Lung (tissue), 12 donors: ENCODE measurements around the gene ZNF260. TPM values are rescaled to one million over a fixed set of nuclear protein-coding genes. Genes with fewer than 3 reads are reported as not detected.
A peak's percentile ranks its signal among the peaks of the same experiment; 100 is the strongest.

Experiments used
- ATAC-seq: fragments of 200-7000 bp; cut with Tn5 transposase; one replicate; pipeline ENCODE4 v1.9.1; 2020; ENCODE audit warnings: moderate number of reproducible peaks; ENCODE audit not compliant: insufficient read depth, low FRiP score
- DNase-seq, 3 donors: peaks; one replicate each; pipeline ENCODE4 v3.0.0-alpha.2; 2013 to 2017
- H3K27ac ChIP-seq, 2 donors: one replicate each; pipeline ENCODE4 v1.5.1; 2013; ENCODE audit warnings: mild to moderate bottlenecking in 2 of 2, moderate library complexity in 2 of 2, control low read depth in 1 of 2, inconsistent platforms in 1 of 2, low read depth in 1 of 2, low read length in 1 of 2
- H3K27me3 ChIP-seq, 3 donors: one replicate each; pipeline ENCODE4 v1.5.1; 2013; ENCODE audit warnings: low read length in 2 of 3; ENCODE audit not compliant: control insufficient read depth in 3 of 3, insufficient read depth in 3 of 3
- H3K36me3 ChIP-seq, 4 donors: one replicate each; pipeline ENCODE4 v1.5.1; 2013; ENCODE audit warnings: low read length in 4 of 4, mild to moderate bottlenecking in 1 of 4, moderate library complexity in 1 of 4; ENCODE audit not compliant: control insufficient read depth in 4 of 4, insufficient read depth in 4 of 4
- H3K4me1 ChIP-seq, 5 donors: one replicate each; pipeline ENCODE4 v1.5.1; 2013; ENCODE audit warnings: low read length in 5 of 5, mild to moderate bottlenecking in 2 of 5, moderate library complexity in 1 of 5; ENCODE audit not compliant: control insufficient read depth in 5 of 5, insufficient read depth in 5 of 5
- H3K4me3 ChIP-seq: one replicate; pipeline ENCODE4 v1.5.1; 2013; ENCODE audit warnings: mild to moderate bottlenecking, control low read depth, moderate library complexity
- H3K9ac ChIP-seq, 2 donors: one replicate each; pipeline ENCODE4 v1.5.1; 2013; ENCODE audit warnings: low read length in 2 of 2, control low read depth in 1 of 2; ENCODE audit not compliant: insufficient read depth in 1 of 2
- H3K9me3 ChIP-seq, 4 donors: one replicate each; pipeline ENCODE4 v1.5.1; 2013; ENCODE audit warnings: low read length in 3 of 4, mild to moderate bottlenecking in 1 of 4, moderate library complexity in 1 of 4; ENCODE audit not compliant: control insufficient read depth in 4 of 4, insufficient read depth in 3 of 4
- WGBS, 2 donors: extraction: QIAGEN DNeasy Blood & Tissue Kit; methylation state at CpG; one replicate each; pipeline ENCODE4 v1.1.7; 2013; 5-methylcytosine and 5-hydroxymethylcytosine counted together
- polyA plus RNA-seq, 2 donors: library from polyadenylated mRNA; stranded (reverse); fragments of 200-250 nt; gene quantifications; one replicate each; pipeline ENCODE4 v1.2.1, GENCODE V29; 2013
- total RNA-seq, 2 donors: library from RNA; depleted of rRNA in 1 of 2; stranded (reverse); fragments of >200 nt in 1 of 2; gene quantifications; one replicate each; pipeline ENCODE4 v1.2.1, GENCODE V29; 2014 to 2021
- TF ChIP-seq, protein P1 (sequence below): IDR thresholded peaks from 2 replicates; pipeline ENCODE4 v1.5.1; 2012; ENCODE audit warnings: mild to moderate bottlenecking; ENCODE audit errors: control extremely low read depth, extremely low read depth
- donor health status: control.
- donor health status: control.
- donor health status: Bipolar disorder and iron deficiency.
- donor health status: healthy.
- donor health status: DM: yes; HTN: yes; CAD: no.

Gene ZNF260
- total and polyA plus RNA-seq, 4 donors: 3.0 to 28.3 (median 6.3) TPM

DNA sequence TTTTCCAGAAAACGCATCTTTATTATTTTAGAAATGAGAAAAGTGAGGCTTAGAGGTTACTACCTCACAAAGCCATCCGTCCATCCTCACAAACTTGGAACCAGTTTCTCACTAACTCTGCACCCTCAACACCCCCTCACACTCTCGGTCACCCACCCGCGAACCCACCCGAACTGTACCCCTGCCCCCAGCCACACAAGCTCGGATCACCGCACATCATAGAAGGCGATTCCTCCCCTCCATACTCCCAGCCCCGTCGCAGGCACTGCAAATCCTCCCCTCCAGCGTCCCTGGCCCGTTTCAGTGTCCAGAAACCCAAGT, 238 bp downstream of the ZNF260 start:
- WGBS, 2 donors: 0% methylated on average over 13 of the region's 13 CpGs
- DNase-seq (no peak), ATAC-seq (no peak)
- TF ChIP-seq, protein P1, sequence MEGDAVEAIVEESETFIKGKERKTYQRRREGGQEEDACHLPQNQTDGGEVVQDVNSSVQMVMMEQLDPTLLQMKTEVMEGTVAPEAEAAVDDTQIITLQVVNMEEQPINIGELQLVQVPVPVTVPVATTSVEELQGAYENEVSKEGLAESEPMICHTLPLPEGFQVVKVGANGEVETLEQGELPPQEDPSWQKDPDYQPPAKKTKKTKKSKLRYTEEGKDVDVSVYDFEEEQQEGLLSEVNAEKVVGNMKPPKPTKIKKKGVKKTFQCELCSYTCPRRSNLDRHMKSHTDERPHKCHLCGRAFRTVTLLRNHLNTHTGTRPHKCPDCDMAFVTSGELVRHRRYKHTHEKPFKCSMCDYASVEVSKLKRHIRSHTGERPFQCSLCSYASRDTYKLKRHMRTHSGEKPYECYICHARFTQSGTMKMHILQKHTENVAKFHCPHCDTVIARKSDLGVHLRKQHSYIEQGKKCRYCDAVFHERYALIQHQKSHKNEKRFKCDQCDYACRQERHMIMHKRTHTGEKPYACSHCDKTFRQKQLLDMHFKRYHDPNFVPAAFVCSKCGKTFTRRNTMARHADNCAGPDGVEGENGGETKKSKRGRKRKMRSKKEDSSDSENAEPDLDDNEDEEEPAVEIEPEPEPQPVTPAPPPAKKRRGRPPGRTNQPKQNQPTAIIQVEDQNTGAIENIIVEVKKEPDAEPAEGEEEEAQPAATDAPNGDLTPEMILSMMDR: no peak
- peak overlapping the region; percentile 93 to 95 for H3K27ac ChIP-seq
- no peaks in the 10 kb centered on the region for H3K27me3 ChIP-seq
- H3K36me3 ChIP-seq: peaks cover 5 to 32% (median 18%) of the 10 kb centered on the region in 4 donors
- peak overlapping the region; percentile 85 to 92 for H3K9ac ChIP-seq
- H3K4me3 ChIP-seq: peak overlapping the region; percentile 71
- peaks cover 0 to 15% (median 4%) of the 10 kb centered on the region in 5 donors for H3K4me1 ChIP-seq
- H3K9me3 ChIP-seq: peaks cover 0 to 16% (median 12%) of the 10 kb centered on the region in 4 donors

DNA sequence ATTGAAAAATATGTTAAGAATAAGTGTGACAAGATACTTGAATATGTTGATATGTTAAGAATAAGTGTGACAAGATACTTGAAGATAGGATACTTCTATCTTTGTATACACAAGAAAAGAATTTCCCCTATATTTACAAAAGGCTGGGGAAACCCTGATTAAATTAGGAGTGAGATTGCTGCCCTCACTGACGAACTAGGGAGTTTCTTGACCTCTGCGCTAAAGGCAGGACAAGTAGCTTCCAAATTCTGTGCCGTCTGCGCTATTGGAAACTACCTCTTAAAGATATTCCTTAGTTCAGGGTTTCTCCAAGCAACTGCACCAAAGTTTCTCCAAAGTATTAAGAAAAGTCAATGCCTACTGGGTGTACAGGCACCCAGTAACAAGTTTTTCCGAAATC, 730 bp downstream of the ZNF260 start:
- Histone ChIP-seq H3K9me3 (peaks cover 0 to 19% (median 13%) of the 10 kb centered on the region in 4 donors), H3K9ac (peak overlapping the region; percentile 85 to 92), H3K36me3 (peaks cover 5 to 33% (median 20%) of the 10 kb centered on the region in 4 donors)

DNA sequence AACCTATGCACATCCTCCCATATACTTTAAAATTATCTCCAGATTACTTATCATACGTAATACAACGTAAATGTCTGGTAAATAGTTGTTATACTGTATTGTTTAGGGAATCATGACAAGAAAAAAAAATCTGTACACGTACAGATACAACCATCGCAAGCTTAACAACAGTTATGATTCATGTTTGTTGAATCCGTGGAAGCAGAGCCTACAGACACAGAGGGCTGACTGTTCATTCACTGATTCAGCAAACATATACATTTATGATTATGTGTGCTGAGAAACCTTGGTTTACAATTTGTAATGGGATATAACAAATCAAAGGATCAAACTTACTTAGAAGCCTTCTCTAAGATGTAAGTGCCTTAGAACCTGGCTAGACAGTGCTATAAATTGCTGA, 1.5 kb downstream of the ZNF260 start:
- ATAC-seq (no peak), DNase-seq (no peak)
- Histone ChIP-seq H3K9me3 (peaks cover 0 to 19% (median 15%) of the 10 kb centered on the region in 4 donors), H3K36me3 (peaks cover 7 to 36% (median 25%) of the 10 kb centered on the region in 4 donors), H3K27me3 (no peaks in the 10 kb centered on the region), H3K27ac (no peak overlapping the region), H3K9ac (peak overlapping the region in 1 of 2 donors; percentile 17), H3K4me1 (peaks cover 0 to 15% (median 4%) of the 10 kb centered on the region in 5 donors), H3K4me3 (no peak overlapping the region)
- 89 to 91% methylated on average over 5 of the region's 5 CpGs for WGBS, 2 donors
- TF ChIP-seq, protein P1: no peak

More for the DNA sequence above, 730 bp downstream of the ZNF260 start:
- Histone ChIP-seq H3K27me3 (no peaks in the 10 kb centered on the region), H3K27ac (peak overlapping the region in 1 of 2 donors; percentile 93), H3K4me1 (peaks cover 0 to 15% (median 4%) of the 10 kb centered on the region in 5 donors), H3K4me3 (no peak overlapping the region)
- WGBS, 2 donors: 20 to 29% methylated on average over 5 of the region's 5 CpGs
- TF ChIP-seq, protein P1: no peak
- ATAC-seq (no peak), DNase-seq (peak in 2 of 3 donors; percentile 29 to 49)

DNA sequence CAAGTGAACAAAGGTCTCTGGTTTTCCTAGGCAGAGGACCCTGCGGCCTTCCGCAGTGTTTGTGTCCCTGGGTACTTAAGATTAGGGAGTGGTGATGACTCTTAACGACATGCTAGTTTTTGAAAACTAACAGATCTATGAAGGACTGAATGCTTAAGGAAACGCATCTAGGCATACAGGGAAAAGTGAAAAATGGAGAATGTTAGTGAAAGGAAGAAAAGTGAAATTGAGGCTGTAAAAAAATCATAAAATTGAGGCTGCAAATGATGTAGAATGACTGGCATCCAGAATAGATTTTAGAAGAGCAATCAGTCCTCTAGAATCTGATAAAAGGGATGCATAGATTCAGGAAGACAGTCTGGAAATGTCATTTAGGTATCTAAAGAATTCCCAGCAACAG, 3.5 kb downstream of the ZNF260 start:
- ATAC-seq: no peak
- Histone ChIP-seq H3K27me3 (no peaks in the 10 kb centered on the region), H3K9me3 (peaks cover 0 to 23% (median 19%) of the 10 kb centered on the region in 4 donors), H3K27ac (no peak overlapping the region), H3K9ac (no peak overlapping the region), H3K4me1 (peaks cover 0 to 15% (median 4%) of the 10 kb centered on the region in 5 donors), H3K36me3 (peaks cover 10 to 46% (median 26%) of the 10 kb centered on the region in 4 donors), H3K4me3 (no peak overlapping the region)
- DNase-seq: no peak
- 96 to 97% methylated on average over 4 of the region's 4 CpGs for WGBS, 2 donors
- TF ChIP-seq, protein P1: no peak
